Measurements from ENCODE around the gene MRPS6. TPM values are rescaled to one million over a fixed set of nuclear protein-coding genes. Genes with fewer than 3 reads are reported as not detected.
A peak's percentile ranks its signal among the peaks of the same experiment; 100 is the strongest.

MRPS6 gene
- total and polyA plus RNA-seq, 10 of the 15 experiments (the other 5 are each of a cell fraction or from before 2014, with no cell fraction given) = 32.5 to 232 (median 90.3) TPM

GRCh38 chr21:34029743-34030528, 43.4 kb upstream of the MRPS6 start (continued):
- no peak for TF ChIP-seq CBX5 (IDR thresholded peaks at IDR 0.05; ENCODE audit: low read depth)
- TF ChIP-seq ZBTB4 (CRISPR knock-in tag; IDR thresholded peaks at IDR 0.05) = no peak
- TF ChIP-seq RUNX3 (IDR thresholded peaks at IDR 0.05; ENCODE audit: low read length) = peak; percentile 30; the same call in 1 of the 2 replicates
- TF ChIP-seq ZNF622 (IDR thresholded peaks at IDR 0.05) = no peak
- TF ChIP-seq RFX5 (IDR thresholded peaks at IDR 0.05; ENCODE audit: low read depth, low read length) = no peak
- no peak for TF ChIP-seq GABPA (IDR thresholded peaks at IDR 0.05; ENCODE audit: low read depth)
- no peak for TF ChIP-seq E2F4 (IDR thresholded peaks at IDR 0.05; ENCODE audit: low read depth, low read length)

Data from GM12878 (cell line).